K562 (cell line): ENCODE data around the gene ONECUT1. TPM values are rescaled to one million over a fixed set of nuclear protein-coding genes. Genes with fewer than 3 reads are reported as not detected.

Experiments used
- ATAC-seq: fragments of 200-7000 bp; cut with Tn5 transposase; 3 replicates; pipeline ENCODE4 v1.9.1; 2020; ENCODE audit warnings: moderate library complexity
- BruUV-seq: library from RNA; stranded (reverse); fragments of 400-500 nt; replicated peaks from 2 replicates; lab custom pipeline; 2021; lab: Mats Ljungman, UMichigan
- CTCF ChIA-PET: fragments of 300-600 bp; formaldehyde crosslinking; extraction: SDS; loops from one replicate; lab custom pipeline; 2021; ENCODE audit warnings: low intra/inter-chr PET ratio; lab: Yijun Ruan, JAX
- POLR2A ChIA-PET: fragments of 300-600, 350-650 bp; sonication (Branson Sonifier 250); formaldehyde crosslinking; extraction: SDS; loops from one replicate; lab custom pipeline; 2021; ENCODE audit warnings: antibody characterized with exemption, inconsistent platforms; lab: Yijun Ruan, JAX
- DNase-seq, 4 experiments: peaks; one replicate each; pipeline versions ENCODE4 v3.0.0 to v3.0.0-alpha.2; 2011 to 2018; ENCODE audit warnings: low spot score in 3 of 4, mixed read lengths in 3 of 4; ENCODE audit errors: extremely low read depth in 1 of 4
- FAIRE-seq: peaks from 2 replicates; lab custom pipeline; 2011; peaks lifted over from hg19 to GRCh38; lab: Jason Lieb, UNC
- H2AFZ ChIP-seq: 2 replicates; pipeline ENCODE4 v1.6.0; 2011; ENCODE audit warnings: low read depth, low read length, control low read depth, inconsistent platforms
- H3K27ac ChIP-seq: fragments of 200-600 bp; 3 replicates; pipeline ENCODE4 v1.8.0; 2011; ENCODE audit warnings: low read depth, mild to moderate bottlenecking, control low read depth, inconsistent platforms, low read length, moderate library complexity, mixed read lengths; ENCODE audit errors: extremely low read depth
- H3K27me3 ChIP-seq, 2 experiments: fragments of 300-600 bp in 1 of 2; 2 replicates in 1 of 2; 3 replicates in 1 of 2; pipeline versions ENCODE4 v1.6.0 to v1.8.0; 2011; ENCODE audit warnings: inconsistent platforms in 2 of 2, low read length in 2 of 2, mild to moderate bottlenecking in 1 of 2, mixed read lengths in 1 of 2, moderate library complexity in 1 of 2; ENCODE audit not compliant: control insufficient read depth in 2 of 2, insufficient read depth in 2 of 2
- H3K36me3 ChIP-seq: fragments of 300-600 bp; 3 replicates; pipeline ENCODE4 v1.8.0; 2011; ENCODE audit warnings: mild to moderate bottlenecking, low read length, inconsistent platforms; ENCODE audit not compliant: control insufficient read depth, insufficient read depth
- H3K4me1 ChIP-seq, 2 experiments: fragments of 200-600 bp in 1 of 2; replicated peaks in 1 of 2; 2 replicates in 1 of 2; 3 replicates in 1 of 2; pipeline versions ENCODE4 v1.5.1 to v1.8.0; 2011; ENCODE audit warnings: inconsistent platforms in 2 of 2, low read length in 2 of 2, mild to moderate bottlenecking in 1 of 2, mixed read lengths in 1 of 2, moderate library complexity in 1 of 2; ENCODE audit not compliant: control insufficient read depth in 2 of 2, insufficient read depth in 2 of 2
- H3K4me2 ChIP-seq: 2 replicates; pipeline ENCODE4 v1.6.1; 2011; ENCODE audit warnings: low read length, control low read depth, inconsistent platforms, mixed read lengths; ENCODE audit not compliant: insufficient read depth
- H3K4me3 ChIP-seq: fragments of 200-600 bp; sonication (generic), shearing (Covaris generic); 2 replicates; pipeline ENCODE4 v1.5.1; 2016; ENCODE audit warnings: control low read depth, inconsistent platforms
- H3K79me2 ChIP-seq: fragments of 200-600 bp; 3 replicates; pipeline ENCODE4 v1.8.0; 2011; ENCODE audit warnings: low read length, inconsistent platforms; ENCODE audit not compliant: control insufficient read depth, insufficient read depth
- H3K9ac ChIP-seq, 2 experiments: 2 replicates each; pipeline versions ENCODE4 v1.6.0 to v1.6.1; 2011; ENCODE audit warnings: low read depth in 2 of 2, low read length in 2 of 2, control low read depth in 1 of 2, inconsistent platforms in 1 of 2, mild to moderate bottlenecking in 1 of 2, mixed read lengths in 1 of 2; ENCODE audit not compliant: insufficient read depth in 1 of 2
- H3K9me1 ChIP-seq: one replicate; pipeline ENCODE4 v1.6.0; 2011; ENCODE audit warnings: inconsistent platforms, mild to moderate bottlenecking, low read length, moderate library complexity; ENCODE audit not compliant: control insufficient read depth, insufficient read depth
- H3K9me3 ChIP-seq: replicated peaks from 2 replicates; pipeline ENCODE4 v1.5.1; 2011; ENCODE audit warnings: low read depth, low read length, inconsistent platforms; ENCODE audit not compliant: control insufficient read depth, insufficient read depth
- H4K20me1 ChIP-seq: replicated peaks from 2 replicates; pipeline ENCODE4 v1.6.1; 2011; ENCODE audit warnings: low read length, inconsistent platforms, mixed read lengths; ENCODE audit not compliant: control insufficient read depth, insufficient read depth
- CBX3 ChIP-seq, 2 experiments: IDR thresholded peaks; 1 replicate in 1 of 2; 2 replicates in 1 of 2; pipeline ENCODE4 v1.6.1; 2012; ENCODE audit warnings: inconsistent platforms in 2 of 2, low read length in 2 of 2, borderline replicate concordance in 1 of 2, control low read depth in 1 of 2
- CTCF ChIP-seq, 3 experiments: IDR thresholded peaks in 2 of 3; conservative IDR thresholded peaks in 1 of 3; 2 replicates each; pipeline ENCODE4 v1.5.1; 2011 to 2012; ENCODE audit warnings: low read length in 3 of 3, mild to moderate bottlenecking in 3 of 3, control low read depth in 2 of 3, improper control_type of control experiment in 1 of 3, inconsistent platforms in 1 of 3, low read depth in 1 of 3, mixed read lengths in 1 of 3, moderate library complexity in 1 of 3; ENCODE audit not compliant: insufficient read depth in 2 of 3
- DMBX1 ChIP-seq: fragments of 250-450 bp; sonication (Bioruptor Pico); IDR thresholded peaks from 2 replicates; pipeline ENCODE4 v1.8.0; 2022; ENCODE audit warnings: inconsistent platforms, mild to moderate bottlenecking, moderate library complexity, borderline replicate concordance
- ETV1 ChIP-seq: fragments of 450-650 bp; conservative IDR thresholded peaks from 2 replicates; pipeline ENCODE4 v1.6.1; 2016; ENCODE audit warnings: missing genetic modification characterization, control low read depth, low read depth, missing compliant biosample characterization
- HEY1 ChIP-seq: fragments of 250-450 bp; sonication (Bioruptor Pico); IDR thresholded peaks from 2 replicates; pipeline ENCODE4 v1.5.0; 2020; ENCODE audit warnings: mild to moderate bottlenecking, moderate library complexity, borderline replicate concordance
- HLTF ChIP-seq: fragments of 450-650 bp; IDR thresholded peaks from 2 replicates; pipeline ENCODE4 v1.6.1; 2016
- IRF2 ChIP-seq: sonication (generic); formaldehyde crosslinking; IDR thresholded peaks from 2 replicates; pipeline ENCODE4 v1.8.1; 2022; ENCODE audit warnings: mild to moderate bottlenecking, missing genetic modification reagents
- MAZ ChIP-seq, 2 experiments: fragments of 450-650 bp in 1 of 2; sonication (generic) in 1 of 2; formaldehyde crosslinking; IDR thresholded peaks in 1 of 2; conservative IDR thresholded peaks in 1 of 2; 2 replicates each; pipeline versions ENCODE4 v1.4.0 to v1.5.0; 2020; ENCODE audit warnings: mild to moderate bottlenecking in 1 of 2, missing genetic modification reagents in 1 of 2
- MCM2 ChIP-seq: fragments of 450-650 bp; IDR thresholded peaks from 2 replicates; pipeline ENCODE4 v1.6.1; 2017; ENCODE audit warnings: low read depth, mild to moderate bottlenecking
- PATZ1 ChIP-seq: fragments of 250-450 bp; sonication (Bioruptor Pico); IDR thresholded peaks from 2 replicates; pipeline ENCODE4 v1.5.0; 2020; ENCODE audit warnings: mild to moderate bottlenecking, borderline replicate concordance
- RBM39 ChIP-seq: fragments of 200-400 bp; formaldehyde crosslinking; optimal IDR thresholded peaks from 2 replicates; pipeline ENCODE3; 2018; ENCODE audit warnings: low read depth, low read length
- SMARCA5 ChIP-seq: fragments of 450-650 bp; IDR thresholded peaks from 2 replicates; pipeline ENCODE4 v1.6.1; 2016
- SRSF3 ChIP-seq: fragments of 200-400 bp; formaldehyde crosslinking; IDR thresholded peaks from 2 replicates; pipeline ENCODE4 v1.6.1; 2016; ENCODE audit warnings: mild to moderate bottlenecking, low read length, moderate library complexity; ENCODE audit not compliant: insufficient read depth
- ZNF277 ChIP-seq: fragments of 250-450 bp; sonication (Bioruptor Pico); IDR thresholded peaks from 2 replicates; pipeline ENCODE4 v1.8.0; 2022; ENCODE audit warnings: inconsistent platforms, mild to moderate bottlenecking, moderate library complexity, borderline replicate concordance
- ZNF76 ChIP-seq: fragments of 250-450 bp; sonication (Bioruptor Pico); IDR thresholded peaks from 2 replicates; pipeline ENCODE4 v1.4.0; 2020; ENCODE audit warnings: mild to moderate bottlenecking, moderate library complexity, borderline replicate concordance
- ZSCAN29 ChIP-seq: fragments of 450-650 bp; IDR thresholded peaks from 2 replicates; pipeline ENCODE4 v1.6.1; 2017
- WGBS: fragments of 100-300 bp; shearing (Covaris generic); methylation state at CpG from one replicate; pipeline ENCODE4 v1.1.6; 2016; ENCODE audit warnings: low coverage, mixed read lengths; ENCODE audit not compliant: insufficient coverage; ENCODE audit errors: missing lambda C conversion rate; 5-methylcytosine and 5-hydroxymethylcytosine counted together
- in situ Hi-C: fragments of 300-500 bp; cut with MboI; formaldehyde crosslinking; loops from 4 replicates; pipeline ENCODE4 v1.15.0; 2018; ENCODE audit warnings: inconsistent platforms, mixed read lengths
- intact Hi-C: fragments of 100-400 bp; cut with micrococcal nuclease; formaldehyde crosslinking; loops from 2 replicates; pipeline ENCODE4 v1.14.2; 2022
- polyA plus RNA-seq, 8 experiments: library from polyadenylated mRNA; depleted of rRNA in 4 of 8; stranded (reverse) in 5 of 8; unstranded in 3 of 8; fragments of >200 nt; fragmentation: Nextera tagmentation in 2 of 8; fragmentation: Illumina TruSeq in 1 of 8; extraction: Ambion mirVana in 2 of 8; extraction: Trizol in 1 of 8; gene quantifications; 2 replicates each; pipeline versions ENCODE4 v1.2.1 to v1.2.3, GENCODE V29; 2011 to 2014; ENCODE audit warnings: inconsistent platforms in 1 of 8, missing spikeins in 1 of 8
- total RNA-seq, 7 experiments: library from RNA; depleted of rRNA in 6 of 7; stranded (reverse); fragments of >200 nt in 6 of 7; fragmentation: Illumina TruSeq in 2 of 7; extraction: Trizol in 2 of 7; gene quantifications; 2 replicates each; pipeline versions ENCODE4 v1.2.1 to v1.2.3, GENCODE V29; 2011 to 2021; ENCODE audit warnings: low replicate concordance in 1 of 7

The ONECUT1 gene
- total and polyA plus RNA-seq, 9 of the 15 experiments (the other 6 are each of a cell fraction or from before 2014, with no cell fraction given): not detected

- FAIRE-seq (peak; percentile 89), DNase-seq (peak; percentile 73 to 81 (median 78)), ATAC-seq (peak; percentile 99)
- Histone ChIP-seq H3K4me3 (no peak overlapping the region), H4K20me1 (no peaks in the 10 kb centered on the region), H3K9me3 (no peaks in the 10 kb centered on the region), H3K4me2 (no peak overlapping the region), H3K27me3 (peaks cover 0 to 4% of the 10 kb centered on the region in 2 experiments; a peak in 1 of 5 replicates), H3K36me3 (no peaks in the 10 kb centered on the region), H3K79me2 (no peaks in the 10 kb centered on the region), H3K9me1 (no peaks in the 10 kb centered on the region), H2AFZ (no peak overlapping the region), H3K4me1 (no peaks in the 10 kb centered on the region), H3K27ac (no peak overlapping the region), H3K9ac (no peak overlapping the region)
- BruUV-seq: no TSS peak
- 13% methylated on average over 4 of the region's 4 CpGs for WGBS
- intact Hi-C loops: loop anchor here (1.0 to 10.0 kb wide), 4 partner anchors 211 to 479 kb away; partner anchors contain the start of gene MYO5A
- in situ Hi-C loops: no loop called here
- ChIA-PET CTCF (interaction anchor here (0.7 to 2.7 kb wide), 6 partner anchors 207 to 508 kb away, joined by 3 to 21 read pairs (median 7); partner anchors contain the start of gene MYO5A), POLR2A (interaction anchor here (0.7 to 1.0 kb wide), 2 partner anchors 55 to 478 kb away, joined by 3 to 4 read pairs; no protein-coding TSS in a partner anchor)
- TF ChIP-seq CBX3 (IDR thresholded peaks at IDR 0.05; ENCODE audit: borderline replicate concordance in 1 of 2, low read length in 2 of 2) (no peak), CTCF (IDR thresholded peaks at IDR 0.05 in 2 of 3, conservative IDR thresholded peaks at IDR 0.05 in 1 of 3; ENCODE audit: insufficient read depth in 2 of 3, low read depth in 1 of 3, low read length in 3 of 3) (peak; percentile 69 to 93 (median 76)), SRSF3 (no peak), ZNF76 (CRISPR knock-in tag) (no peak), PATZ1 (CRISPR knock-in tag) (no peak), ZNF277 (CRISPR knock-in tag) (no peak), DMBX1 (CRISPR knock-in tag) (no peak), IRF2 (CRISPR knock-in tag) (no peak), RBM39 (no peak), ZSCAN29 (no peak), MAZ (CRISPR knock-in tag; conservative IDR thresholded peaks at IDR 0.05 in 1 of 2, IDR thresholded peaks at IDR 0.05 in 1 of 2) (0 out of 4 replicates have a peak, but pooled peaks of 1 of the 2 experiments have one; percentile 31), SMARCA5 (no peak), HLTF (no peak), HEY1 (no peak), ETV1 (no peak), MCM2 (no peak)
These were observed 54.7 kb downstream of the ONECUT1 start for GRCh38 chr15:52735231-52736089.
